ENCODE measurements around the gene CYBC1.

Gene CYBC1

DNA sequence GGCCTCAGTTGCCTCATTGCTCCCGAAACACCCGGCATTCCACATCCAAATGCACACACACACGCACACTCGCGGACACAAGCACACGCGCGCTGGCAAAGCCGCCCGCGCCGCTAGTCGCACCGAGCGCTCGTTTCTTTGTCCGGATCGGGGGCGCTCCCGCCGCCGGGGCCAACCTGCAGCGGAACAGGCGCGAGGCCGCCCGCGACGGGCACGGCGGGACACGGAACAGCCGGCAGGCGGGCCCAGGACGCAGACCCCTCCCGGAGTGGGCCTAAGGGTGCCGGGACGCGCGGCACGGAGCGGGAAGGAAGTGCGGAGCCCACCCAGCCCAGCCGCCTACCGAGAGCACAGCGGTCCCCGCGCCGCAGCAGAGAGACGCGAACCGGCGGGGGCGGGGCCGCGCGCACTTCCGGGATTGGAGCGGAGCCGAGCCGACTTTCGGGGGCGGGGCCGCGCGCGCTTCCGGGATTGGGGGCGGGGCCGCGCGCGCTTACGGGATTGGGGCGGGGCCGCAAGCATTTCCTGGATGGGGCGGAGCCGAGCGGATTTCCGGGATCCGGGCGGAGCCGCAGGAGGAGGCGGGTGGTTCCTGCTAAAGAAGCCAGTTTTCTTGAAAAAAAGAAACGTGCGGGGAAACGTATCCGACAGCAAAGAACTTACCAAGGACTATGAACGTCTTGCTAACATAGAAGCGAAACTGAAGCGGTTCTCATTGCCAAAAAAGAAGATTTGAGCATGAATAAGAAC is at the start of gene CYBC1:
TSS of gene CYBC1 (minus strand) at position 396 of the 750 bp plus-strand sequence. CDS start 1,498 bp downstream, outside the sequence.
- peak; percentile 95 for DNase-seq

DNA sequence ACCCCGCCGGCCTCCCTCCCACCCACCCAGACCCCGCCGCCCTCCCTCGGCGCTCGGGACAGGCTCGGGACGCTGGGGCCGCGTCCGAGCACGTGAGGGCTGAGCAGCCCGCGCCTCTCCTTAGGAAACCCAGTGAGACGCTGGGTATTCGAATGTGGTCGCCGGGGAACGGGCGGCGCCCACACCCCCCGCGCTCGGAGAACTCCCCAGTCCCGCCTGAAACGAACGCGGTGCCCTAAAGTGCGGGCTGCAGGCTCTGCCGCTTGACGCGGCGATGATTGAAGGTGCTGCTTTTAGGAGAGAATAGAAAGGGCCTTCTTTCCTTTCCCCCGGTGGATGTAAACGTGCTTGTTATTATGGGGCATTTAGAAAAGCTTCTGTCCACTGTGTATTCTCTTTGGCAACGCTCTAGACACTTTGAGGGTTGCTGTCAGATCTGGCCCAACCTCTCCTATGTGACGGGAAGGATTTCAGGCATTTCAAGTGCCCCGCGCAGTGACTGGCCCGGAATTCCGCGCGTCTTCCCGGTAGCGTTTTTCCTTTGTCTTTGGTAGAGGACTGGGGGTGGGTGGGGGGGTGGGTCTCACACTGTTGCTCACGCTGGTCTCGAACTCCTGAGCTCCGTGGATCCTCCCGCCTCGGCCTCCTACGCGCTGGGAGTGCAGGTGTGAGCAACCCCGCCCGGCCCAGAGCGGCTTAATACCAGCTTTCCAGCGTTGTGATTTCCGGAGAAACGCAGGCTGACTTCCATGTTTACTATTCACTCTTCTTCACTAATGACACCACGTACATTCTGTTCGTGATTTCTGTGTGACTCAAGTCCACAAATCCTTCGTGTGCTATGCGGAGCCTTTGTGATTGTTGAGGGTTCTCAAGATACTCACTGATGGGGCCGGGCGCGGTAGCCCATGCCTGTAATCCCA is 47.2 kb upstream of the CYBC1 start:
- DNase-seq, result no peak

DNA sequence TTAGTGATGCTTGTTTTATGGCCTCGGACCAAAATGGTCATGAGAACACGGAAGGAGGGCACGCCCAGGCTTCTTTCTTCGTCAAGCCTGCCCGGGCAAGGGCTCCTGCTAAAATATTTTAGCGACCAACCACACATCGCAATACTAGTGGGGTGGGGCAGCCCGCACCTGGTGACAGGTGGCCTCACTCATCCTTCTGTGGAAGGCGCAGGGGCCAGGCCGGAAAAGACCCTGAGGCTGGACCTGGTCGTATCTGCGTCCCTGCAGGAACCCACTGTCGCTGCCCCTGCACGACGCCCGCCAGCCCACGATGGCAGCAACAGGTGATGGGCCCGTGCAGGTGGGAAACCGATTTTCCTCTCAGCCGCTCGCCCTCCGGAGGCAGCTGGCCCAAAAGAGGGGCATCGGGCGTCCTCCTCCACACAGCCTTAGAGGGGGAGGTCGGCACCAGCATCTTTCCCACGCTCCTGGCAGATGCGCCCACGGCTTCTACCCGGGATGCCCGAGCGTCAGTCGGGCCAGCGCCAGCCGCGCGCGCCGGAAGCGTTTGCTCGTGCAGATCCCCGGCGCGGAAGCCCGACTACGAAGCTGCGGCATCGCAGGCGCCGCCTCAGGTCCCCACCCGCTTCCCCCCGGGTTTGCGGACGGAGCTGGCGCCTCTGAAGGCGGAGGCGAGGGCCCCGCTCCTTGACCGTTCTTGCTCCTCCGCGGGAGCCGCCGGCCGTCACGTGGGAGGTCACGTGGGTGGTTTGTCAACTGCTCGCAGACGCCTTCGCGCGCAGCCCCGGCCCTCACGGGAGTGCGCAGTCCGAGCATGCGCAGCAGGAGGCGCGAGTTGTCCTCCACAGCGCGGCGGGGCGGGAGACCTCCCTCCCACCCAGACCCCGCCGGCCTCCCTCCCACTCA is 46.2 kb upstream of the CYBC1 start:
- DNase-seq, result peak; percentile 96

DNA sequence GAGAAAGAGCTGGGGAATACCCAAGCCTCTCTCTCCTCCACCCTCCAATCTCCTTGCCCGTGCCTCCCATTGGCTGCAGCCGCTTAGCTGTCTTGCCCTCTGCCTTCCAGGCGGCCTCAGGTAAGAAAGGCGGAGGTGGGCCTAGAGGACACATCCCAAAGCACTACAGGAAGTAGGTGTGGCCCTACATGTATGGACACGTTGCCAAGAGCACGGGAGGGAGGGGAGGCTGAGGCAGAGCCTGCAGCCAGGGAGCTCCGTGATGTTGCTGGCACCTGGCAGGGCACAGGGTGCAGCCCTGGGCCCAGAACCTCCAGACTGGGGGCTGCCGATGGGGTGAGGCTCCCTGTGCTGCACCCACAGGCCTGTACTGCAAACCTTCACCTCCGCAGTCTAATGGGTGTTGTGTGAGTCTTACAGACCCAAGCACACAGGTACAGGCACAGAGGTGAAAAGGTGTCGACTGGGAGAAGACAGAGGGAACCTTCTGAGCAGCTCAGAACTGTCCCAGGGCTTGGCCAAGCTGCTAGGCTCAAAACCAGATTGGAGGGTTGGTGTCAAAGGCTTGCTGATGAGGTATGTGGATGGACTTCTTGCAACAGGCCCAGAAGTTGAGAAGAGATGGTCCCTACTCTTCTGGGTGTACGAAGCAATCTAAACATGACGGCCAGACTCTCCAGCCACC is 45.4 kb upstream of the CYBC1 start:
- no peak for DNase-seq

DNA sequence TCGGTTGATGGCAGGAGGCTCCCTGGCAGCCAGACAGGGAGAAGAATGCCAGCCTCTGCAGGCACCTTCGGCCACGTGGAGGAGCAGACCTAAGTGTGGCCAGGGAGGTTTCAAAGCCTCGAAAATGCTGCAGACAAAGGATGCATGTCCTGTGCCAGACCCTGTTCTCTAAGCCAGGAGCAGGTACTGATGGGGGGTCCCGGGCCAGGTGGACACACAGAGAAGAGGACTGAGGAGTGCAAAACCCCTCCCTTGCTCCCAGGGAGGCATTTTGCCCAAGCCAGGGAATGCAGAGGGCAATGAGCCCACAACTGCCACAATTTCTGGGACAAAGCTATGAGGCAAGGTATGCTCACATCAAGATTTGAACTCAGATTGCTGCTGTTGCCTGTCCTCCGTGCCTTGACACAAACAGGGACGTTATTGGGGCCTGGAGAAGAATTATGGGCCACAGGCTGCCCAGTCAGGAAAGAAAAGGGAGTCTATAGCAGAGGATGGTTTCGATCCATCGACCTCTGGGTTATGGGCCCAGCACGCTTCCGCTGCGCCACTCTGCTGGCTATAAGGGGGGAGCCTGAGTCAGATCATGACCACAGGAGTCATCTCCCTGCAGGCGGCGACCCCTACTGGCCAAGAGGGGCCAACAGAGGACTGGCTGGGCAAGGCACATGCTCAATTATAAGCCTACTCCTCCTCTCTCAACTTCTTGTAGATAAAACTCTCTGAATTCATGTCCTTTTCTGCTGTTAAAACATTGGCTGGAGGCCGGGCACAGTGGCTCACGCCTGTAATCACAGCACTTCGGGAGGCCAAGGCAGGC is 43.9 kb upstream of the CYBC1 start:
- DNase-seq, result peak; percentile 94

DNA sequence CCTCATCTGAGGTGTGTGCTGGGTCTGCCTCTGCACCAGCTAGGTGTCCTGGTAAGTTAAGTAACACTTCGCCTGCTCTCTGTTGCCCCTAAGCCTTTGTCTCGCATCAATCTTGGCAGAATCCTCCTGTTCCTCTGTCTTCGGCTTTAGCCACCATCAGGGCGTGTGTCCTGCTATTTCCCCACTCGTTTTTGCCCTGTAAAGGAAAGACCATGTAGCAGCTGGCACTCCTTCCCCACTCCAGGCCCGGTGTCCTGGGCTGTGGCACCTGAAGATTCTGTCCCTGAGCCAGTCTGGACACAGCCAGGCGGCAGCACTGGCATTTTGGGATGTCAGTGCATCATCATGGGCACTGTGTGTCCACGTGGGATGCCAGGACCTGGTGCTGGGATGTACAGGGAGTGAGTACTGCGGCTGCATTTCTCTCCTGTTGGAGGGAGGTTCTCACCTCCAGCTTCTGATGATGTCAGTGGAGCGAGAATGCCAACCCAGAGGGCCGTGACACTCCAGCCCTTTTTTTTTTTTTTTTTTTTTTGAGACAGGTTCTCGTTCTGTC is 42.8 kb upstream of the CYBC1 start:
- no peak for DNase-seq

DNA sequence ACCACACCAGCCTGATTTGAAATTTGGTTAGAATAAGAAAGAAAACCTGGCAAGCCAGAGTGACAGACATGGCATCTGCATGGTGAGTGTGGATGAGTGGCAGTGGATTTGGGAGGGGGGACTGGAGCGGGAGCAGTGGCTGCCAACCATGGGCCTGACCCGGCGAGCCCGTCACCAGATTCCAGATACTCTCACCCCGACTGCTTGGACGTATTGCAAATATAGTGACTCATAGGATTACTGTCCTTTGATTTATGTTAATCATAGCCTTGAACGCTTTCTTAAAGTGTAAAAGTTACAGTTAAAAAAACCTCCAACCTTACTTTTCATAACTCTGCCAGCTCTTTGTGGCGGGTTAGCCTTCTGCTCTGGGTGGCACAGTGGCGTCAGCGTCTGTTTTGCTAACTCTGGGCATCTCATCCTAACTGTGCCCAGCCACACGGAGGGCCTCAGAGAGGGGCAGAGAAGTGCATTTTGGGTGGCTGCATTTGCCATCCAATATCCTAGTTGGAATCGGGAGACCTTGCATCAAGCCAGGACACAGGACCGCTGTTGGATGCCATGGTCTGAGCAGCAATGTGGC is 42.2 kb upstream of the CYBC1 start:
- no peak for DNase-seq

DNA sequence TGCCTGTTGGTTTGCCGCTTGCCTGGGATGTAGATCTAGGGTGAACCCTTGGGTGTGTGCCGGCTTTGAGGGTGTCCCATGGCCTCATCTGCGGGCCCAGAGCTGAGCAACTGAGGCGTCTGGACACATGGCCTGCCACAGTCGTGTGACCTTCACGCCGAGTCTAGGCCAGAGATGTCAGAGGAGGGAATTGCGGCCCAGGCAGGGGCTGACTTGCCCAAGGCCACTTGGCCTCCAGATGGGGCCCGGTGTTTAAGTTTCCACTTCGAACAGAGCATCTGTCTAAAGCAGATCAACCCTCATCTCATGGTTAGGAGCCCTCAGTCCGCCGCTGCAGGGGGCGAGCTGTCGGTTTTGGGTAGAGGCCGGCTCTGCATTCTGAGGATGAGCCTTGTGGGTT is 41.0 kb upstream of the CYBC1 start:
- DNase-seq, result no peak

DNA sequence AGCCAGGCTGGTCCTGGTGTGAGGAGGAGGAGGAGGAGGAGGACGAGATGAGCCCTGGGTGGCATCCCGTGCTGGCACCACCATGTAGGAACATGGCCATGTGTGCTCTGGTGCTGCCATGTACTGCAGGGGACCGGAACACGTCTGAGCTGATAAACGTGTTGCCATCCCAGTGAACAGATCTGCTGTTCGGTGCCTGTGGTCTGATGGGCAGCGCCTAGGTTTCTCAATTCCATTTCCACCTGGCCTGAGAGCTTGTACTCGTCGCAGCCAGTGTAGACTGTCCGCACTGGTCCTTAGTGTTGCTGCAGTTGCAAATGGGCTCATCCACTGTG is 40.6 kb upstream of the CYBC1 start:
- DNase-seq, result no peak

DNA sequence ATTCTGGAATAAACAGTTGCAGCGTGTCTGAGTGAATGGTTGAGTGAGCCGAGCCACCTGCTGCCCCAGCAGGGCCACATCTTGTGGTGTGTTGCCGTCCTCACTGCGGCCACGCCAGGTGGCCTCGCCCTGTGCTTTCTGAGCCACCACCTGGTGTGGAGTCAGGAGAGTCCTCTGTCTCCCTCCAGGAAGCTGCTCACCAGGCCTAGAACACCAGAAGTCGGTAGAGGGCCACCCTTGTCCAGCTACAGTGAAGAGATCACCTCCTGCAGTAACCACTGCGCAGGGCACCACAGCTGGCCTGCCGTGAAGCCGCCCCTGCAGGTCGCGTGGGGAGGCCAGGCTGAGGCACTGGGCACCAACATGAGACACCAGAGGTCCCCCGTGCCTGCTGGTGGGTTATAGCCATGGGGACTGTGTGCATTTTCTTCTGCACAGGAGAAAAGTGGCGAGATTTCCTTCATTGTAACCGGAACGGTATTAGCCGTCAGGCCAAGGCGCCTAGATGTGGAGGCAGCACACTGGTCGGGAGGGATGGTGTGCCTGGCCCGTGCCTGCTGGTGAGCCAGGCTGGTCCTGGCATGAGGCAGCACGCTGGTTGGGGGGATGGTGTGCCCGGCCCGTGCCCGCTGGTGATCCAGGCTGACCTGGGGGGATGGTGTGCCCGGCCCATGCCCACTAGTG is 40.1 kb upstream of the CYBC1 start:
- no peak for DNase-seq

DNA sequence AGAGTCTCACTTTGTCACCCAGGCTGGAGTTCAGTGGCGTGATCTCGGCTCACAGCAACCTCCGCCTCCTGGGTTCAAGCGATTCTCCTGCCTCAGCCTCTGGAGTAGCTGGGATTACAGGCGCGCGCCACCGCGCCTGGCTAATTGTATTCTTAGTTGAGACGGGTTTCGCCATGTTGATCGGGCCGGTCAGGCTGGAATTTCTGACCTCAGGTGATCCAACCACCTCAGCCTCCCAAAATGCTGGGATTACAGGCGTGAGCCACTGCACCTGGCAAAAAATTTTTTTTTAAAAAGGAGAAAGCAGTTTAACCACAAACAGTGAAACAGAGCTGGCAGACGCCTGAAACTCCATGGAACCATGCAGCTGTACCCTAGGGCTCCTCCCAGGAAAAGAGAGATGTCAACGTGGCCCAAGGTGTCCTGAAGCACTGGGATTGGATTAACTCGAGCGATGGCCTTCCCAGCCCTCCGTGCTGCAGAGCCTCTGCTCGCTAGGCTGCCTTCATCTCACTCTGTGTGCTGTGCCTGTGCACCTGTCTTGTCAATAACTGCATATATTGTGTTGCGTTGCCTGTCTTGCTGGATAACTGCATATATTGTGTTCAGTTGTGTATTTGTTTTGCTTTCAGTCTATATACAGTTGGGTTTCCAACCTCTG is 39.4 kb upstream of the CYBC1 start:
- DNase-seq, result no peak

DNA sequence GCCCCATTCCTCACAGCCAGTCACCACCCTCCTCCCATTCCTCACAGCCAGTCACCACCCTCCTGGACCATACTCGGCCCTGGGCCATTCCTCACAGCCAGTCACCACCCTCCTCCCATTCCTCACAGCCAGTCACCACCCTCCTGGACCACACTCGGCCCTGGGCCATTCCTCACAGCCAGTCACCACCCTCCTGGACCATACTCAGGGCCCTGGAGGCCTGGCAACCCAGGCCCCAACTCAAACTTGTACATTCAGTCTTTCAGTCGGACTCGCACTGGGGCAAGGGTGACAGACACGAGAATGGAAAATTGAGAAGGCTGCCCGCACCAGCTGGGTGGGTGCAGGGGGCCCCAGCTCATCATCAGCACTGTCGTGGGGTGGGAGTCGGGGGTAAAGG is 38.6 kb upstream of the CYBC1 start:
- DNase-seq, result peak; percentile 71

DNA sequence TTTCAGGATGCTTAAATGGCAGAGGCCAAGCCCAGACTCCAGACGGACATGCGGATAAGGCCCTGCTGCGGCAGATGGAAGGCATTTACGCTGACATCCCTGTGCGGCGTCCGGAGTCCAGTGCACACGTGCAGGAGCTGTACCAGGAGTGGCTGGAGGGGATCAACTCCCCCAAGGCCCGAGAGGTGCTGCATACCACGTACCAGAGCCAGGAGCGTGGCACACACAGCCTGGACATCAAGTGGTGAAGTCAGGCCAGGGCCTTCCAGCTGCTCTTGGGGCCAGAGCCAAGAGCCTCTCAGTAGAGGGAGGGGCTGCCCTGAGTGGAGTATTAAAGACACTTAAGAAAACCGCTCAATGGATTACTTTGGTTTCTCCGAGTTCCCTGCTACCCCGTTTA is 37.4 kb upstream of the CYBC1 start:
- peak; percentile 64 for DNase-seq

DNA sequence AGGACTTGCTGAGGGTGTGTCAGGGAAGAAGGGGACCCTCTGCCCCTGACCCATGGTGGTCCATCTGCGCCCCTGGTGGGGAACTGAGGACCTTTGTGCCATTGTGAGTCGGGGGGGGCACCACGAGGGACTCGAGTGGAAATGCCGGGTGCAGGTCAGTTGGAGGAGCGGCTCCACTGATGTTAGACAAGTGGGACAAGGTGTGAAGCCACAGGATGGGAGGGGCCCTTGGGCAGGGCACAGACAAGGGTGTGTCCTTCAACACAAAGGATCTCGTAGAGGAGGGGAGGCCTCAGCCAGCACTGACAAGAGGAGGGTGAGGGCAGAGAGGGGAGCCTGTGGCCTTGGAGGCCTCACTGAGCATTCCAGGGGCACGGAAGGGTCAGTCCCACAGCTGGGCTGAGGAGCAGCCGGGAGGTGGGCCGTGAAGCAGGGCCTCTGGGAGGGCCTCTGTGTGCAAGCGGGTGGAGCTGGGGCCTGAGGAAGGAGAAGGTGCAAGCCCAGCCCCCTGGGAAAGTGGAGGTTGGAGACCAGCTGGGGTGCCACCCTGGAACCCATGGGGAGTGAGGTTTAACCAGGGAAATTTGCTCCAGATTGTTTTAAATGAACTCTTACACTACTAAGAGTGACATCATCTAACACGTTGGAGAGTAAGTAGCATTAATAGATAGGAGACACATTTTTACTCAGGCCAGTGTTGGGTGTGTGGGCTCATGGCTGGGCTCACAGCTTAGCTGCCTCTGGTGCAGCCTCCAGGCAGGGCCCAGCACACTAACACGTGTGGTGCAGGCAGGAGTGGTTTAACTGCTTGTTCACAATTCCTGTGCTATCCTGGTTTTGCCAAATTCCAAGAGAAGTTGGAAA is 35.9 kb upstream of the CYBC1 start:
- no peak for DNase-seq

DNA sequence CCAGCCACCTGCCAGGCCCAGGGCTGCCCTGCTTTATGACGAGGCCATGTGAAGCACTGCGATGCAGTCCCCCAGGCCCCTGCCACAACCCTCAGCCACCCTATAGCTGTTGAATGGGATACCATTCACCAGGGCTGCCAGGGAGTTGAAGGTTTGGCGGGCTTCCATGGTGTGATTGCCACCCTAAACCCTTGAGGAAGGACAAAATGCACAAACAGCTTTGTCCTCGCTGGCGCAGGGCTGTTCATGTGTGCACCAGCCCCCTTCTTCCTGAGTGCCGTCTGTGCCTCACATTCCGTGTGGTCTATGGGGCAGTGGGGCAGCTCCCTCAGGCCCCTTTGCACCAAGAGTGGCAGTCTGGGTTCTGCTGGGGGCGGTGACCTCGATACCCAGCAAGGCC is 33.3 kb upstream of the CYBC1 start:
- DNase-seq, result no peak

DNA sequence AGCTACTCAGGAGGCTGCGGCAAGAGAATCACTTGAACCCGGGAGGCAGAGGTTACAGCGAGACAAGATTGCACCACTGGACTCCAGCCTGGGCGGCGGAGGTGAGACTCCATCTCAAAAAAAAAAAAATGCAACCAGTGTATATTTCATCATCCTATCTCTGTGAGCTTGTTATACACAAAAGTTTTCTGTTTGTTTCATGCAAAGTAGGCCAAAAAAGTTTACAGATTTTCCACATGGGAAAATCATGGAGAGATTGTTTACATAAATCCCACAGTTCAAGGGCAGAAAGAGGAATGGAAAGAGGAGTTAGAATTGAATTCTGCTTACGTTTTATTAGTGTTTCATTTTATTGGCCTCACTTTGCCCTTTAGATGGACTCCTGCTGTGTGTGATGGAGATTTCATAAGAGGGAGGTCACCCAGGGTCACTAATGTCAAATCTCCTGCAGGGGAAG is 32.7 kb upstream of the CYBC1 start:
- DNase-seq, result no peak

DNA sequence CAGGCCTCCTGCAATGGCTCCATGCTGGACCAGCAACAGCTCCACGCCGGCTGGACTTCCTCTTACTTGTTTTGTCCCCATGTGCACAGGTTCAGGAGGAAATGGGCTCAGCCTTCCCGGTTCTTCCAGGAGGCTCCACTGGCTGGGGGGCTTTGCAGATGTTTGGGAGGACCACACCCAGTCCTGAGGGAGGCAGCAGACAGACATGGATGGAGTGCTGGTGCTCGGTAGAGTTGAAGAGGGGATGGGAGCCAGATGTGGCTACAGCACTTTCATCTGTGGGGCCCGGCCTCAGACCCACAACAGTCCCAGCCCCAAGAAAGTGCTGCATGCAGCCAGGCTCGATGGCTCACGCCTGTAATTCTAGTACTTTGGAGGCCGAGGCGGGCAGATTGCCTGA is 29.8 kb upstream of the CYBC1 start:
- DNase-seq, result no peak

DNA sequence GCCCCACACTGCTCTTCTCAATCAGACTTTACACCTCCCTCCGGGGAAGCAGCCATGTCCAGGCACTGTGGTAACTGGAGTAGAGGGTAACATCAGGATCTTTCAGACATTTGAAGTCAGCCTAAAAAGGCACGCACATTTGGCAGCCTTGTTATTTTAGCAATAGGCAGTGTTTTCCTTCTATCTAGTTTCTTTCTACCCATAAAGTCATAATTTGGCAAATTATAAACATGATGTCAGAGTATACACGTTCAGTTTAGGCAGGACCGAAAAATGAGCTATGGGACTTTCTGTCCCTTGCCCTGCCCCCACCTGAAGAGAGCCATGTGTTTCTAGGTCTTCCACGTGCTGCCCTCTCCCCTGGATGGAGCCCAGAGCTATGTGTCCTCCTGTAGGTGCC is 29.1 kb upstream of the CYBC1 start:
- DNase-seq, result no peak

DNA sequence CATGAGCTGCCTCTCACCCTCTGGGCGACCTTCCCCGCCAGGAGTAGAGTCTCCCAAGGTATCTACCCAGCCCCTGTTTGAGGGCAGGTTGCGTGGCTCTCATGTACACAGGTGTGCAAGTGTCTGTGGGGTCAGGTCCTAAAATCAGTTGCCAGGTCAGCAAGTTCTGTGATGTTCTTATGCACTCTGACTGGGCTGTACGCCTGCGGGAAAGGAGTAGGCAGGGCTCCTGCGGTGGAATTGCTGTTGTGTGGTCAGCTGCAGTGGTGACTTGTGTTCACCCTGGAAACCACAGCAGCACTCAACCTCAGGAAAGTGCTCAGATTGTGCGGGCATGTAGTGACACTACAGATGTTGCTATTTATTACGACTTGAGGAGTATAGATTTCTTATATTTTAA is 27.4 kb upstream of the CYBC1 start:
- no peak for DNase-seq
